ENCODE data around the gene DNAJC3.

The DNAJC3 gene

GRCh38 chr13:95650696-95651095 lies 26.2 kb upstream of the DNAJC3 start:
- TF ChIP-seq FOXM1 (IDR thresholded peaks at IDR 0.05; ENCODE audit: borderline replicate concordance, low read depth): no peak
- no peak for TF ChIP-seq TAF1 (IDR thresholded peaks at IDR 0.05; ENCODE audit: low read depth)
- no peak for TF ChIP-seq NFIC (IDR thresholded peaks at IDR 0.05)
- no peak for TF ChIP-seq RAD21 (IDR thresholded peaks at IDR 0.05; ENCODE audit: low read depth)
- no peak for TF ChIP-seq TEAD4 (IDR thresholded peaks at IDR 0.05)
- TF ChIP-seq YY1 (IDR thresholded peaks at IDR 0.05; ENCODE audit: low read depth): no peak
- TF ChIP-seq, protein P1, sequence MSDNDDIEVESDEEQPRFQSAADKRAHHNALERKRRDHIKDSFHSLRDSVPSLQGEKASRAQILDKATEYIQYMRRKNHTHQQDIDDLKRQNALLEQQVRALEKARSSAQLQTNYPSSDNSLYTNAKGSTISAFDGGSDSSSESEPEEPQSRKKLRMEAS (IDR thresholded peaks at IDR 0.05): no peak
- no peak for TF ChIP-seq TCF12 (IDR thresholded peaks at IDR 0.05; ENCODE audit: low read depth)
- TF ChIP-seq ZBTB7A (IDR thresholded peaks at IDR 0.05; ENCODE audit: low read depth): no peak
- TF ChIP-seq, protein P2, sequence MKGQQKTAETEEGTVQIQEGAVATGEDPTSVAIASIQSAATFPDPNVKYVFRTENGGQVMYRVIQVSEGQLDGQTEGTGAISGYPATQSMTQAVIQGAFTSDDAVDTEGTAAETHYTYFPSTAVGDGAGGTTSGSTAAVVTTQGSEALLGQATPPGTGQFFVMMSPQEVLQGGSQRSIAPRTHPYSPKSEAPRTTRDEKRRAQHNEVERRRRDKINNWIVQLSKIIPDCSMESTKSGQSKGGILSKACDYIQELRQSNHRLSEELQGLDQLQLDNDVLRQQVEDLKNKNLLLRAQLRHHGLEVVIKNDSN (IDR thresholded peaks at IDR 0.05): no peak
- TF ChIP-seq CEBPB (IDR thresholded peaks at IDR 0.05): no peak
- no peak for TF ChIP-seq CREB1 (IDR thresholded peaks at IDR 0.05; ENCODE audit: low read depth)
- TF ChIP-seq EGR1 (IDR thresholded peaks at IDR 0.05): no peak
- TF ChIP-seq EP300 (IDR thresholded peaks at IDR 0.05; ENCODE audit: borderline replicate concordance): no peak
- TF ChIP-seq, protein P3, sequence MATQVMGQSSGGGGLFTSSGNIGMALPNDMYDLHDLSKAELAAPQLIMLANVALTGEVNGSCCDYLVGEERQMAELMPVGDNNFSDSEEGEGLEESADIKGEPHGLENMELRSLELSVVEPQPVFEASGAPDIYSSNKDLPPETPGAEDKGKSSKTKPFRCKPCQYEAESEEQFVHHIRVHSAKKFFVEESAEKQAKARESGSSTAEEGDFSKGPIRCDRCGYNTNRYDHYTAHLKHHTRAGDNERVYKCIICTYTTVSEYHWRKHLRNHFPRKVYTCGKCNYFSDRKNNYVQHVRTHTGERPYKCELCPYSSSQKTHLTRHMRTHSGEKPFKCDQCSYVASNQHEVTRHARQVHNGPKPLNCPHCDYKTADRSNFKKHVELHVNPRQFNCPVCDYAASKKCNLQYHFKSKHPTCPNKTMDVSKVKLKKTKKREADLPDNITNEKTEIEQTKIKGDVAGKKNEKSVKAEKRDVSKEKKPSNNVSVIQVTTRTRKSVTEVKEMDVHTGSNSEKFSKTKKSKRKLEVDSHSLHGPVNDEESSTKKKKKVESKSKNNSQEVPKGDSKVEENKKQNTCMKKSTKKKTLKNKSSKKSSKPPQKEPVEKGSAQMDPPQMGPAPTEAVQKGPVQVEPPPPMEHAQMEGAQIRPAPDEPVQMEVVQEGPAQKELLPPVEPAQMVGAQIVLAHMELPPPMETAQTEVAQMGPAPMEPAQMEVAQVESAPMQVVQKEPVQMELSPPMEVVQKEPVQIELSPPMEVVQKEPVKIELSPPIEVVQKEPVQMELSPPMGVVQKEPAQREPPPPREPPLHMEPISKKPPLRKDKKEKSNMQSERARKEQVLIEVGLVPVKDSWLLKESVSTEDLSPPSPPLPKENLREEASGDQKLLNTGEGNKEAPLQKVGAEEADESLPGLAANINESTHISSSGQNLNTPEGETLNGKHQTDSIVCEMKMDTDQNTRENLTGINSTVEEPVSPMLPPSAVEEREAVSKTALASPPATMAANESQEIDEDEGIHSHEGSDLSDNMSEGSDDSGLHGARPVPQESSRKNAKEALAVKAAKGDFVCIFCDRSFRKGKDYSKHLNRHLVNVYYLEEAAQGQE (IDR thresholded peaks at IDR 0.05; ENCODE audit: low read depth): no peak

DNA sequence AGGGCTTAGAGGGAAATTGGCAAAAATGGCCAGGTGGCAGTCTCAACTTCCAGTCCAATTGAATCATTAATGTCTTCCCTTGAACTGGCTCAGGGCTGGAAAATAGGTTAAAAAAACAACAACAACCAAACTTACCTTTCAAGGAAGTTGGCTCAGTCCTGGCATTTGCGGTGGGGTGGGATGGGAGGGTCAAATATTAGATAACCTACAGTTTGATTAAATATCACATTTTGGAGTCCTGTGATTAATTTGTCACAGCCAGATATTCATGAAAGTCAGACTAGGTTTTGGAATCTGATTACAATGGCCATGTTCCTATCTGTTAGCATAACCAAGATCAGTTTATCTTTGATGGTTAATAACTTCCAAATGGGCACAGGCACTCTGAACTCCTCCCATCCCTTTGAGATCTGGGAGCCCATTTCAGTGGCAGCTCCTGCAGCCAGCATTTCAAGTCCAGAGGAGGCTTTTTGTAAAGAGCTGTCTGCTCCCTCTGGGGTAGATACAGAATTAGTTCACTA lies 24.6 kb upstream of the DNAJC3 start:
- TF ChIP-seq EGR1 (IDR thresholded peaks at IDR 0.05) (no peak), CREB1 (IDR thresholded peaks at IDR 0.05; ENCODE audit: low read depth) (no peak), TCF12 (IDR thresholded peaks at IDR 0.05; ENCODE audit: low read depth) (no peak)
- TF ChIP-seq, protein P2 (IDR thresholded peaks at IDR 0.05): no peak
- TF ChIP-seq, protein P3 (IDR thresholded peaks at IDR 0.05; ENCODE audit: low read depth): no peak

DNA sequence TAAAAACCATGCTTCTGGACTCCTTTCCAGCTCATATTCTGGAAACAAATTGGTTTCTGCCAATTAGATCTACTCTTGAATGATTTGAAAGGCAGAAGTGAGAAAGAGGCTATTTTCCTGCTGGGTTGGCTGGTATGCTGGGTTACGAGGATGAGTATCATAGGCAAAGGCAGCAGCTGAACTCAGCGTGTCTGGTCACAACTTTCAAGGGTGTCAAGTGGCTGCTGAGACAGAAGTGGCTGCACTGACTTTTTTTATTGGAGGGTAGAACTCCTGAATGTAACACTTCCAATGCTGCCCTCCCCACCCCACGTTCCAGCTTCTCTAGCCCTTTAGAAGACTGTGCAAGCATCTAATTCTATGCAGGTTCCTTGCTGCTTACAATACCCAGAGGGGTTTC lies 24.1 kb upstream of the DNAJC3 start:
- no peak for TF ChIP-seq CREB1 (IDR thresholded peaks at IDR 0.05; ENCODE audit: low read depth)
- TF ChIP-seq, protein P1 (IDR thresholded peaks at IDR 0.05): no peak
- TF ChIP-seq CEBPB (IDR thresholded peaks at IDR 0.05): no peak
- no peak for TF ChIP-seq TCF12 (IDR thresholded peaks at IDR 0.05; ENCODE audit: low read depth)
- TF ChIP-seq EP300 (IDR thresholded peaks at IDR 0.05; ENCODE audit: borderline replicate concordance): no peak
- no peak for TF ChIP-seq FOXM1 (IDR thresholded peaks at IDR 0.05; ENCODE audit: borderline replicate concordance, low read depth)
- no peak for TF ChIP-seq YY1 (IDR thresholded peaks at IDR 0.05; ENCODE audit: low read depth)
- TF ChIP-seq ZBTB7A (IDR thresholded peaks at IDR 0.05; ENCODE audit: low read depth): no peak

GRCh38 chr13:95656386-95657015 lies 20.4 kb upstream of the DNAJC3 start:
- TF ChIP-seq, protein P2 (IDR thresholded peaks at IDR 0.05): no peak
- TF ChIP-seq, protein P3 (IDR thresholded peaks at IDR 0.05; ENCODE audit: low read depth): no peak
